Subcutaneous adipose tissue (tissue), 4 donors: ENCODE data around the gene KCNT1. TPM values are rescaled to one million over a fixed set of nuclear protein-coding genes. Genes with fewer than 3 reads are reported as not detected.

Source experiments
- CTCF ChIP-seq: fragments of 450-650 bp; IDR thresholded peaks from one replicate; pipeline ENCODE4 v1.5.1; 2016; ENCODE audit warnings: low read depth, mild to moderate bottlenecking, control low read depth, antibody characterized with exemption, moderate library complexity
- total RNA-seq, 4 donors: library from RNA; depleted of rRNA; stranded (reverse); fragments of >200 nt; gene quantifications; one replicate each; pipeline ENCODE4 v1.1.0, GENCODE V29; 2016

The KCNT1 gene
- total RNA-seq, 4 donors from 2014 or later, result 0.33 to 0.51 TPM; not detected in 2

GRCh38 chr9:135719472-135719871 lies 17.5 kb downstream of the KCNT1 start:
- TF ChIP-seq CTCF, result no peak

GRCh38 chr9:135722365-135722764 lies 20.4 kb downstream of the KCNT1 start:
- no peak for TF ChIP-seq CTCF

GRCh38 chr9:135724186-135724787 lies 22.3 kb downstream of the KCNT1 start:
- no peak for TF ChIP-seq CTCF

- no peak for TF ChIP-seq CTCF
Observed at GRCh38 chr9:135726138-135726853, 24.3 kb downstream of the KCNT1 start.

- no peak for TF ChIP-seq CTCF
Observed at GRCh38 chr9:135727257-135727875, 25.4 kb downstream of the KCNT1 start.

- TF ChIP-seq CTCF, result no peak
Observed at GRCh38 chr9:135728436-135729110, 26.6 kb downstream of the KCNT1 start.

- no peak for TF ChIP-seq CTCF
Observed at GRCh38 chr9:135729480-135729879, 27.5 kb downstream of the KCNT1 start.
